HepG2 (cell line): ENCODE results near the gene KIF1C. TPM values are rescaled to one million over a fixed set of nuclear protein-coding genes. Genes with fewer than 3 reads are reported as not detected.

ENCODE experiments used
- CENPT ChIP-seq: sonication (generic); formaldehyde crosslinking; IDR thresholded peaks from 2 replicates; pipeline ENCODE4 v1.8.0; 2022; ENCODE audit warnings: low read depth, mild to moderate bottlenecking, moderate library complexity, missing genetic modification reagents
- FOXM1 ChIP-seq: sonication (generic); formaldehyde crosslinking; IDR thresholded peaks from 2 replicates; pipeline ENCODE4 v1.5.0; 2020; ENCODE audit warnings: missing genetic modification reagents
- GTF2F1 ChIP-seq: fragments of 150-350 bp; IDR thresholded peaks from 2 replicates; pipeline ENCODE4 v1.6.1; 2014; ENCODE audit warnings: low read length
- HHEX ChIP-seq: IDR thresholded peaks from 2 replicates; pipeline ENCODE4 v1.6.1; 2016; ENCODE audit warnings: control low read depth
- KLF16 ChIP-seq, 2 experiments: sonication (generic) in 1 of 2; formaldehyde crosslinking in 1 of 2; IDR thresholded peaks; 2 replicates each; pipeline versions ENCODE4 v1.6.1 to v1.8.0; 2016 to 2023; ENCODE audit warnings: missing genetic modification reagents in 2 of 2, missing compliant biosample characterization in 1 of 2
- KLF9 ChIP-seq: IDR thresholded peaks from 2 replicates; pipeline ENCODE4 v1.6.1; 2016; ENCODE audit warnings: low read depth
- RAD21 ChIP-seq: fragments of 450-650 bp; formaldehyde crosslinking; IDR thresholded peaks from 2 replicates; pipeline ENCODE4 v1.5.0; 2020; ENCODE audit warnings: mild to moderate bottlenecking
- REPIN1 ChIP-seq: sonication (generic); formaldehyde crosslinking; IDR thresholded peaks from 2 replicates; pipeline ENCODE4 v1.8.0; 2022; ENCODE audit warnings: missing genetic modification reagents, low read depth, mild to moderate bottlenecking, borderline replicate concordance
- SETDB1 ChIP-seq: sonication (generic); formaldehyde crosslinking; IDR thresholded peaks from 2 replicates; pipeline ENCODE4 v1.5.1; 2020; ENCODE audit warnings: missing genetic modification reagents, mild to moderate bottlenecking, borderline replicate concordance
- SMARCC2 ChIP-seq: fragments of 450-650 bp; IDR thresholded peaks from 2 replicates; pipeline ENCODE4 v1.6.1; 2017; ENCODE audit warnings: antibody characterized with exemption, mild to moderate bottlenecking
- ZBTB3 ChIP-seq: sonication (generic); formaldehyde crosslinking; IDR thresholded peaks from 2 replicates; pipeline ENCODE4 v1.4.0; 2020; ENCODE audit warnings: low read depth, mild to moderate bottlenecking, moderate library complexity, missing genetic modification reagents, borderline replicate concordance
- ZNF598 ChIP-seq: sonication (generic); formaldehyde crosslinking; IDR thresholded peaks from 2 replicates; pipeline ENCODE4 v1.5.1; 2020; ENCODE audit warnings: mild to moderate bottlenecking, missing genetic modification reagents, borderline replicate concordance
- ZNF7 ChIP-seq: IDR thresholded peaks from 2 replicates; pipeline ENCODE4 v1.6.1; 2016; ENCODE audit warnings: missing biosample characterization, missing genetic modification reagents
- ZNF768 ChIP-seq: sonication (generic); formaldehyde crosslinking; IDR thresholded peaks from 2 replicates; pipeline ENCODE4 v1.4.0; 2020; ENCODE audit warnings: missing genetic modification reagents
- ZNF775 ChIP-seq: sonication (generic); formaldehyde crosslinking; IDR thresholded peaks from 2 replicates; pipeline ENCODE4 v1.4.0; 2020; ENCODE audit warnings: missing genetic modification reagents, mild to moderate bottlenecking, moderate library complexity, borderline replicate concordance
- ZNF839 ChIP-seq: sonication (generic); formaldehyde crosslinking; IDR thresholded peaks from 2 replicates; pipeline ENCODE4 v1.4.0; 2020; ENCODE audit warnings: missing genetic modification reagents, mild to moderate bottlenecking, borderline replicate concordance
- polyA plus RNA-seq, 8 experiments: library from polyadenylated mRNA; depleted of rRNA in 3 of 8; stranded (reverse) in 7 of 8; unstranded in 1 of 8; fragments of >200 nt; fragmentation: Illumina TruSeq in 4 of 8; extraction: Trizol in 4 of 8; gene quantifications; 2 replicates each; pipeline versions ENCODE4 v1.2.1 to v1.2.3, GENCODE V29; 2011 to 2016; ENCODE audit warnings: low read depth in 4 of 8, missing spikeins in 1 of 8, mixed read lengths in 1 of 8; ENCODE audit not compliant: insufficient read depth in 1 of 8
- total RNA-seq, 5 experiments: library from RNA; depleted of rRNA; stranded (reverse); fragments of >200 nt; fragmentation: Illumina TruSeq; extraction: Trizol; gene quantifications; 2 replicates each; pipeline ENCODE4 v1.2.3, GENCODE V29; 2016; ENCODE audit warnings: low read depth in 1 of 5
- TF ChIP-seq, protein P1 (sequence below): sonication (generic); formaldehyde crosslinking; IDR thresholded peaks from 2 replicates; pipeline ENCODE4 v1.4.0; 2020; ENCODE audit warnings: missing genetic modification reagents, borderline replicate concordance
- TF ChIP-seq, protein P2 (sequence below): sonication (generic); IDR thresholded peaks from 2 replicates; pipeline ENCODE4 v1.6.1; 2016; ENCODE audit warnings: low read depth, borderline replicate concordance
- TF ChIP-seq, protein P3 (sequence below): sonication (generic); formaldehyde crosslinking; IDR thresholded peaks from 2 replicates; pipeline ENCODE4 v1.5.0; 2020; ENCODE audit warnings: mild to moderate bottlenecking, missing genetic modification reagents
- TF ChIP-seq, protein P4 (sequence below): sonication (generic); formaldehyde crosslinking; IDR thresholded peaks from 2 replicates; pipeline ENCODE4 v1.8.0; 2022; ENCODE audit warnings: missing genetic modification reagents, low read depth, mild to moderate bottlenecking, borderline replicate concordance
- TF ChIP-seq, protein P5 (sequence below): sonication (generic); formaldehyde crosslinking; IDR thresholded peaks from 2 replicates; pipeline ENCODE4 v1.5.0; 2020; ENCODE audit warnings: missing genetic modification reagents
- TF ChIP-seq, protein P6 (sequence below): sonication (generic); formaldehyde crosslinking; IDR thresholded peaks from 2 replicates; pipeline ENCODE4 v1.4.0; 2020; ENCODE audit warnings: missing genetic modification reagents

Gene KIF1C
- total and polyA plus RNA-seq, 2 of the 13 experiments (the other 11 are each of a cell fraction or from before 2014, with no cell fraction given) = 70.0 to 104 TPM

DNA sequence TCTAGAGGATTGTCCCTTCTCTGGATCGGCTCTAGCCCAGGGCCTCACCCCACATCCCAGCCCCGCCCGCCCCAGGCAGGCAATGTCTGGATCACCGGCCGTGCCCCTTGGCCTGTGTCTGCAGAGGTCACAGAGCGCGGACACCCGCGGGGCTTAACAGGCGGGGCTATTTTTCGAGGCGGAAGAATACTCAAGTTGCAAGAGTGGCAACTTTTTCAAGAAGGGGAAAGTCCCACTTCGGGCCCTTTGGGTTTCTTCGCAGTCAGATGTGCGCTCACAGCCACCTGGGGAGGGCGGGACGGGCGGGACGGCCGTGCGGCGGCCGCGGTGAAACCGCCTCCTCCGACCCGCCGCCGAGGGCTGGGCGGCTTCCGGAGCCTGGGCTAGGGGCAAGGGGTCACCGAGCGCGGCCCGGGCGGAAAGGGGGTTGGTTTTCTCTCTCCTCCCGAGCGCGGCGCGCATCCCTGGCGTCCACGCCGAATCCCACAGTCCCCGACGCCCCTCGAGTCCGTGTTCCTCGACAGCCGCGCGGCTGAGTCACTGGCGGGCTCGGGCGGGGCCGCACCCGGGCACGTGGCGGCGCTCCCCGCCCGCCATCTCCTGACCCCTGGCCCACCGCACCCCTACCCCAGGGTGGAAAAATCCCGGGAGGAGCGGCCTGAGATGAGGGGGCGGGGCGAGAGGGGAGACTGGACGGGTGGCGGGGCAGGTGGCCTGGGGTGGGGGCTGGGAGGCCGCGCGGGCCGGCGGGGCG, 48.3 kb upstream of the KIF1C start (continued):
- no peak for TF ChIP-seq ZBTB3 (CRISPR knock-in tag)
- no peak; the same call in 1 of the 2 replicates for TF ChIP-seq RAD21 (CRISPR knock-in tag)
- TF ChIP-seq HHEX (CRISPR knock-in tag) = no peak
- no peak for TF ChIP-seq FOXM1 (CRISPR knock-in tag)
- no peak for TF ChIP-seq ZNF598
- no peak for TF ChIP-seq ZNF775
- TF ChIP-seq, protein P1, sequence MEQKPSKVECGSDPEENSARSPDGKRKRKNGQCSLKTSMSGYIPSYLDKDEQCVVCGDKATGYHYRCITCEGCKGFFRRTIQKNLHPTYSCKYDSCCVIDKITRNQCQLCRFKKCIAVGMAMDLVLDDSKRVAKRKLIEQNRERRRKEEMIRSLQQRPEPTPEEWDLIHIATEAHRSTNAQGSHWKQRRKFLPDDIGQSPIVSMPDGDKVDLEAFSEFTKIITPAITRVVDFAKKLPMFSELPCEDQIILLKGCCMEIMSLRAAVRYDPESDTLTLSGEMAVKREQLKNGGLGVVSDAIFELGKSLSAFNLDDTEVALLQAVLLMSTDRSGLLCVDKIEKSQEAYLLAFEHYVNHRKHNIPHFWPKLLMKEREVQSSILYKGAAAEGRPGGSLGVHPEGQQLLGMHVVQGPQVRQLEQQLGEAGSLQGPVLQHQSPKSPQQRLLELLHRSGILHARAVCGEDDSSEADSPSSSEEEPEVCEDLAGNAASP (CRISPR knock-in tag) = peak; percentile 57
- TF ChIP-seq, protein P2, sequence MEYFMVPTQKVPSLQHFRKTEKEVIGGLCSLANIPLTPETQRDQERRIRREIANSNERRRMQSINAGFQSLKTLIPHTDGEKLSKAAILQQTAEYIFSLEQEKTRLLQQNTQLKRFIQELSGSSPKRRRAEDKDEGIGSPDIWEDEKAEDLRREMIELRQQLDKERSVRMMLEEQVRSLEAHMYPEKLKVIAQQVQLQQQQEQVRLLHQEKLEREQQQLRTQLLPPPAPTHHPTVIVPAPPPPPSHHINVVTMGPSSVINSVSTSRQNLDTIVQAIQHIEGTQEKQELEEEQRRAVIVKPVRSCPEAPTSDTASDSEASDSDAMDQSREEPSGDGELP = no peak; the same call in 1 of the 2 replicates
- no peak for TF ChIP-seq KLF9 (CRISPR knock-in tag)
- 0 out of 2 replicates have a peak, but pooled peaks have one; percentile 10 for TF ChIP-seq REPIN1 (CRISPR knock-in tag)
- TF ChIP-seq, protein P3, sequence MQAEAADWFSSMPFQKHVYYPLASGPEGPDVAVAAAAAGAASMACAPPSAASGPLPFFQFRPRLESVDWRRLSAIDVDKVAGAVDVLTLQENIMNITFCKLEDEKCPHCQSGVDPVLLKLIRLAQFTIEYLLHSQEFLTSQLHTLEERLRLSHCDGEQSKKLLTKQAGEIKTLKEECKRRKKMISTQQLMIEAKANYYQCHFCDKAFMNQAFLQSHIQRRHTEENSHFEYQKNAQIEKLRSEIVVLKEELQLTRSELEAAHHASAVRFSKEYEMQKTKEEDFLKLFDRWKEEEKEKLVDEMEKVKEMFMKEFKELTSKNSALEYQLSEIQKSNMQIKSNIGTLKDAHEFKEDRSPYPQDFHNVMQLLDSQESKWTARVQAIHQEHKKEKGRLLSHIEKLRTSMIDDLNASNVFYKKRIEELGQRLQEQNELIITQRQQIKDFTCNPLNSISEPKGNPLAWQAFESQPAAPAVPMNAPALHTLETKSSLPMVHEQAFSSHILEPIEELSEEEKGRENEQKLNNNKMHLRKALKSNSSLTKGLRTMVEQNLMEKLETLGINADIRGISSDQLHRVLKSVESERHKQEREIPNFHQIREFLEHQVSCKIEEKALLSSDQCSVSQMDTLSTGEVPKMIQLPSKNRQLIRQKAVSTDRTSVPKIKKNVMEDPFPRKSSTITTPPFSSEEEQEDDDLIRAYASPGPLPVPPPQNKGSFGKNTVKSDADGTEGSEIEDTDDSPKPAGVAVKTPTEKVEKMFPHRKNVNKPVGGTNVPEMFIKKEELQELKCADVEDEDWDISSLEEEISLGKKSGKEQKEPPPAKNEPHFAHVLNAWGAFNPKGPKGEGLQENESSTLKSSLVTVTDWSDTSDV (CRISPR knock-in tag) = 0 out of 2 replicates have a peak, but pooled peaks have one; percentile 35
- TF ChIP-seq, protein P4, sequence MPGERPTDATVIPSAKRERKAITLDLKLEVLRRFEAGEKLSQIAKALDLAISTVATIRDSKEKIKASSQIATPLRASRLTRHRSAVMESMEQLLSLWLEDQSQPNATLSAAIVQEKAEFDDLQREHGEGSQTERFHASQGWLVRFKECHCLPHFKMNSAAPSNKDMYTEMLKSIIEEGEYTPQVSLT (CRISPR knock-in tag) = no peak; the same call in 1 of the 2 replicates
- TF ChIP-seq SMARCC2 = no peak
- TF ChIP-seq CENPT (CRISPR knock-in tag) = no peak; the same call in 1 of the 2 replicates
- no peak for TF ChIP-seq SETDB1 (CRISPR knock-in tag)
- TF ChIP-seq, protein P5, sequence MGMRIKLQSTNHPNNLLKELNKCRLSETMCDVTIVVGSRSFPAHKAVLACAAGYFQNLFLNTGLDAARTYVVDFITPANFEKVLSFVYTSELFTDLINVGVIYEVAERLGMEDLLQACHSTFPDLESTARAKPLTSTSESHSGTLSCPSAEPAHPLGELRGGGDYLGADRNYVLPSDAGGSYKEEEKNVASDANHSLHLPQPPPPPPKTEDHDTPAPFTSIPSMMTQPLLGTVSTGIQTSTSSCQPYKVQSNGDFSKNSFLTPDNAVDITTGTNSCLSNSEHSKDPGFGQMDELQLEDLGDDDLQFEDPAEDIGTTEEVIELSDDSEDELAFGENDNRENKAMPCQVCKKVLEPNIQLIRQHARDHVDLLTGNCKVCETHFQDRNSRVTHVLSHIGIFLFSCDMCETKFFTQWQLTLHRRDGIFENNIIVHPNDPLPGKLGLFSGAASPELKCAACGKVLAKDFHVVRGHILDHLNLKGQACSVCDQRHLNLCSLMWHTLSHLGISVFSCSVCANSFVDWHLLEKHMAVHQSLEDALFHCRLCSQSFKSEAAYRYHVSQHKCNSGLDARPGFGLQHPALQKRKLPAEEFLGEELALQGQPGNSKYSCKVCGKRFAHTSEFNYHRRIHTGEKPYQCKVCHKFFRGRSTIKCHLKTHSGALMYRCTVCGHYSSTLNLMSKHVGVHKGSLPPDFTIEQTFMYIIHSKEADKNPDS = no peak
- TF ChIP-seq, protein P6, sequence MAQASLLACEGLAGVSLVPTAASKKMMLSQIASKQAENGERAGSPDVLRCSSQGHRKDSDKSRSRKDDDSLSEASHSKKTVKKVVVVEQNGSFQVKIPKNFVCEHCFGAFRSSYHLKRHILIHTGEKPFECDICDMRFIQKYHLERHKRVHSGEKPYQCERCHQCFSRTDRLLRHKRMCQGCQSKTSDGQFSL (CRISPR knock-in tag) = 0 out of 2 replicates have a peak, but pooled peaks have one; percentile 31
- TF ChIP-seq ZNF7 (CRISPR knock-in tag) = no peak
- TF ChIP-seq KLF16 (CRISPR knock-in tag; IDR thresholded peaks at IDR 0.05) = no peak
- peak; percentile 42; the same call in 1 of the 2 replicates for TF ChIP-seq ZNF768 (CRISPR knock-in tag)
- TF ChIP-seq ZNF839 (CRISPR knock-in tag) = no peak
- TF ChIP-seq GTF2F1 = no peak
